Activated gamma-delta T cell treated with anti-CD3 and anti-CD28 coated beads, Interleukin-2, amount 50 U/mL, for 16 hours (primary cell): ENCODE data around the gene DDN.

ENCODE experiments used
- DNase-seq: peaks from one replicate; pipeline ENCODE4 v3.0.0-alpha.2; 2020; ENCODE audit warnings: low read depth

Gene DDN

GRCh38 chr12:49013428-49013827 lies 14.3 kb upstream of the DDN start:
- DNase-seq, result no peak

GRCh38 chr12:49012739-49013138 lies 13.6 kb upstream of the DDN start:
- no peak for DNase-seq

- no peak for DNase-seq
Observed at GRCh38 chr12:49010092-49010668, 11.0 kb upstream of the DDN start.

- DNase-seq, result no peak
Observed at GRCh38 chr12:49008943-49009342, 9.8 kb upstream of the DDN start.

DNA sequence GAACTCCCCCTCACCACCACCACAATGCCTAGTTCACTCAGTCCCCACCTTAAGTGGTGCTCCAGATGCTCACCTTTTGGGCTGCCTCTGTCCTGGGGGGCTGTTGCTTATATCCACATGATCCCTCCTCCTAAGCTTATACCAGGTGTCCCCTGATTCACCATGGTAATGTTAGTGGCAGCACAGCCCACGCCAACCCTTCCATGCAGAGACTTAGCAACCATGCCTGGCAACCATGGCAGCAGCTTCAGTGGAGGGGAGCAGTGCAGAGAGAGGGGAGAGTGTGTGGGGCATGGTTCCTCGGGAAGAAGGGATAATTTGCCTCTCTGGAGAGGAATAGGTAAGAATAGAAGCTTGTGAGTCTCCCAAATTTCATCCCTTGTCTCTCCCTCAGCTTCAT lies 1.2 kb upstream of the DDN start:
- no peak for DNase-seq

- no peak for DNase-seq
Observed at GRCh38 chr12:48998497-48999353, 450 bp downstream of the DDN start.

DNA sequence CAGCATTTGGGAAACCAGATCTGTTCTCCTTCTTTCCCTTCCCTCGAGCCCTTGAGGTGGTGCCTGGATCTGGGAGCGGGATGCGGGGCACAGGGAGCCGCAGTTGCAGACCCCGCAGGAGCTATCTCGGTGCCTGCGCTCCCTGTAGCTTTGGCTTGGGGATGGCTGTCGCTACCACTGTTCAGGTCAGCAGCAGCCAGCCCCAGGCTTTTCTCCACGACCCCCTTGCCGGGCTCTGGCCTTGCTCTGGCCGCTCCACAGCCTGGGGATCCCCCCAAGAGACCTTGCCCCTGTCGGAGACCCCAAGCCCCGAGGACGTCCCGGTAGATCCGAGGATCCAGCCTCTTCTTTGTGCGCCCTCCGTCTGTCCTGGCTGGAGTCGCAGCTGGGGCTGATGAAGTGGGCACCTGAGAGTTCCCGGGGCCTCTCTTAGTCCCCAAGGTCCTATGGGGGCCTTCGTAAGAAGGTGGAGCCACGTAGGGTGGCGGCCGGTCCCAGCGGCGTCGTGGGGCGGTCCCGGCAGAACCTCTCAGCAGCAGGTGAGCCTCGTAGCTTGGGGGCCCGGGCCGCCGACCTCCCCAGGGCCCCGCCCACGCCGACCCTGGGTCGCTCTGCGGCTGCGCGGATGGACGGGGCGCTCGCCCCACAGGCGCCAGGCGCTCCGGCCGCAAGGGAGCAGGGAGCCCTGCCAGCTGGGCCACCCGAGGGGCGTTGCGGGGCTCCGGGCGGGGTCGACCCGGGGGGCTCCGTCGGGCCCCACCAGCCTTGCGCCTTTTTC lies 1.3 kb downstream of the DDN start:
- DNase-seq, result no peak

- no peak for DNase-seq
Observed at GRCh38 chr12:48996794-48997718, 2.1 kb downstream of the DDN start.

DNA sequence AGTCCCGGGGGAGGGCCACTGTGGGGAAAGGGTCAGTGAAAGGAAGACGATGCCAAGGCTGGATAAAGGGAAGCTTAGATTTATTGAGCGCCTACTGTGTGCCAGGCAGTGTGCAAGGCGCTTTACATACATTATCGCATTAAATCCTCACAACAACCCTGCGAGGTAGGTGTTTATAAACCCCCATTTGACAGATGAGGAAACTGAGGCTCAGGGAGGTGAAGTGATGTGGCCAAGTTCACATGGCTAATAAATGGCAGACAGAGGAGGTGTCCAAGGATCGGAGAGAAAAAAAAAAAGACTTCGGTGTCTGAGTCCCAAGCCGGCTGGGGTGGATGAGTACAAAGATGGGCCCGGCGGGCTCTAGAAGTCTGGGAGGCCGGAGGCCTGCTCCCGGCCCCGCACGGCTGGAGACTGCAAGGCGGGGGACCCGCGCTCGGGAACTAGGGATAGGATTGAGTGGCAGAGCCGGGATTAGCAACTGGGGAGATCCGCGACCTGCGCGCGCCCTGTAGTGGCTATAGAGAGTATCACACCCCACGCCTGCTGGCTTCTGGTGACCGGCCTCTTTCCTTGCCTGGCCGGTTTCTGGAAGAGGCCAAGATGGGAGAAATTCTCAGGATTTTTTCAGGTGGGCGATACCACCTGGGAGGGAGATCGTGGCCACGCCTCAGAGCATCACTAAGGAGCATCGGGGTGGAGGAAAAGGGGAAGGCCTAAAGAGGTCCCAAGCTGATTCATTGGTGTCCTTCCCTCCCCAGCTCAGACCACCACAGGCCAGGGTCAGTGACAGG lies 3.9 kb downstream of the DDN start:
- no peak for DNase-seq

GRCh38 chr12:48994224-48995085 lies 4.7 kb downstream of the DDN start:
- DNase-seq, result no peak

- DNase-seq, result no peak
Observed at GRCh38 chr12:48993787-48994186, 5.4 kb downstream of the DDN start.

DNA sequence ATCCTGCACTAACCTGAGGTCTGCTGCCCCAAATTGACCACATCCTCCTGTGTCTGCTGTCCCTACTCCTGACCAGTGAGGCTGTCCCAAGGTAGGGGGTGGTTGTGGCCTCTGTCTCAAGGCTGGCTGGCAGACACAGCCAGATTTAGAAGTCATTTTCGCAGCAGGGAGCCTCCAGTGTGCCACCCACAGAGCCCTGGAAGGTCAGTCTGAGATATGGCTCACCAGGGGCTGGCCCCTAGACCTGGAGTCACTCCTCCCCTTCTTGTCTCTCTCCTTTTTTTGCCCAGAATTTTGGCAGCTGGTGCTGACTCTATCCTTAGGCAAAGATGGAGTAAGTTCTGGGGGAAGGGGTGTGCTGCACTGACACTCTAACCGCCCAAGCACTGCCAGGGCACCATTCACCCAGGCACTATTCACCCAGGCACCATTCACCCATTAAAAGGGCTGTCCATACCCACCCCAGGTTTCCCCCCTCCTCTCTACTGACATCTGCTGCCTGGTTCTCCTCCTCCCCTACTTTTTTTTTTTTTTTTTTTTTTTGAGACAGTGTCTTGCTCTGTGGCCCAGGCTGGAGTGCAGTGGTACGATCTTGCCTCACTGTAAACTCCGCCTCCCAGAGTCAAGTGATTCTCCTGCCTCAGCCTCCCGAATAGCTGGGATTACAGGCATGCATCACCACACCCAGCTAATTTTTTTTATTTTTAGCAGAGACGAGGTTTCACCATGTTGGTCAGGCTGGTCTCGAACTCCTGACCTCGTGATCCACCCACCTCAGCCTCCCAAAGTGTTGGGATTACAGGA lies 7.7 kb downstream of the DDN start:
- DNase-seq, result no peak

DNA sequence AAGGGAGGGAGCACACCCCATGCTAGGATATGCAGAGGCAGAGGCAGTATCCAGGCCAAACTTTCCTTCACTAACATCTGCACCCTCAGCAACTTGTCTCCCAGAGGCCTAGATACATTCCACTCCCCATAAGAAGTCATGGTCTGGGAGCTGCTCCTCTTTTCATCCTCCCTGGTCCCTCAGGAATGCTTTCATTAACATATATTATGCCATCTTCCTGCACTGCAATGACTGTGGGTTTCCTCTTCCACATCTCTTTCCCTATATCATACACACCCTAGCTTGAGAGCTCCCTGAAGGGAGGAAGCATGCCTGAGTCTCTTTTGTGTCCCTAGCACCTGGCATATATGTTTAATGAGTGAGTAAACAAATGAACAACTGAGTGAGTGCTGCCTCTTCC lies 8.6 kb downstream of the DDN start:
- no peak for DNase-seq

- DNase-seq, result peak; percentile 59
Observed at GRCh38 chr12:48988030-48988649, 11.0 kb downstream of the DDN start.

- no peak for DNase-seq
Observed at GRCh38 chr12:48986720-48987291, 12.4 kb downstream of the DDN start.

DNA sequence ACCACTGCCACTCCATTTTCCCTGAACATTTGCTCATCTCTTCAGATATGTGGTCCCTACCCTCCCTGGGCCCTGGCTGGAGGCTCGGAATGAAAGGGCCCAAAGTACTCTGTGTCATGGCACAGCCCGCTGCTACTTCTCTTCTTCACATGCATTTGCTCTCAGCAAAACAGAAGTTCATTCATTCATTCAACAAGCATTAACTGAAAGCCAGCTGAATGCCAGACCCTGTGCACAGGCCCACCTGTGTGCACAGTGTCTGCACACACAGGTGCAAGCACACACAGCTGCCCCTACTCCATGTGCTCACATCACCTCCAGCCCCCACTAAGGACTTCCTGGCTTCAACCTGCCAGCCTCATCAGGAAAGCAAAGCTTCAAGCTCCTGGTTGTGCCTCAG lies 13.3 kb downstream of the DDN start:
- DNase-seq, result no peak

GRCh38 chr12:48985475-48985897 lies 13.7 kb downstream of the DDN start:
- no peak for DNase-seq

GRCh38 chr12:48982397-48983080 lies 16.6 kb downstream of the DDN start:
- no peak for DNase-seq
